ENCODE results near the gene TELO2. TPM values are rescaled to one million over a fixed set of nuclear protein-coding genes. Genes with fewer than 3 reads are reported as not detected.

TELO2 gene
- polyA plus RNA-seq, 3 donors, result 7.3 to 58.1 (median 11.4) TPM

GRCh38 chr16:1443980-1444729 is 49.0 kb upstream of the TELO2 start, which contains the start of gene CCDC154:
CCDC154 (minus strand) TSS chr16:1444556; CDS start chr16:1444322, 234 bp downstream.
- Histone ChIP-seq H3K4me1 (ENCODE audit: control insufficient read depth in 1 of 2, insufficient read depth in 2 of 2, low read length in 2 of 2) (no peaks in the 10 kb centered on the region), H3K79me2 (ENCODE audit: insufficient read depth, low read length) (no peaks in the 10 kb centered on the region), H4K20me1 (ENCODE audit: insufficient read depth, low read length) (peaks cover 21% of the 10 kb centered on the region), H3K36me3 (replicated peaks in 1 of 2; ENCODE audit: control insufficient read depth in 1 of 2, insufficient read depth in 2 of 2, low read length in 2 of 2) (peaks cover 36 to 38% of the 10 kb centered on the region in 2 donors), H3K9me3 (replicated peaks in 1 of 2; ENCODE audit: control insufficient read depth in 1 of 2, insufficient read depth in 1 of 2, low read length in 2 of 2) (no peaks in the 10 kb centered on the region), H3K27ac (ENCODE audit: low read depth in 1 of 2, low read length in 2 of 2) (no peak within 1 kb of the TSS), H3K27me3 (ENCODE audit: control insufficient read depth in 2 of 2, insufficient read depth in 2 of 2, low read length in 2 of 2) (no peaks in the 10 kb centered on the region), H3K4me3 (replicated peaks in 1 of 3; ENCODE audit: low read depth in 2 of 3, low read length in 3 of 3) (no peak within 1 kb of the TSS), H3K9ac (ENCODE audit: insufficient read depth, low read length, poor library complexity, severe bottlenecking) (no peak within 1 kb of the TSS), H3K4me2 (replicated peaks; ENCODE audit: extremely low read depth, low read length, poor library complexity, severe bottlenecking) (no peak within 1 kb of the TSS), H2AFZ (ENCODE audit: insufficient read depth, low read depth, low read length, poor library complexity, severe bottlenecking) (no peak within 1 kb of the TSS)
- H3K36me3 Mint-ChIP-seq, result peaks cover 18 to 24% of the 10 kb centered on the region in 2 donors
- H3K4me3 Mint-ChIP-seq, result no peak within 1 kb of the TSS
- H3K27me3 Mint-ChIP-seq (ENCODE audit: low read depth in 3 of 3), result peaks cover 0 to 3% (median 0%) of the 10 kb centered on the region in 3 donors
- H3K9me3 Mint-ChIP-seq, result no peaks in the 10 kb centered on the region
- DNase-seq, result no peak
- TF ChIP-seq CTCF (IDR thresholded peaks at IDR 0.05), result no peak
- no peaks in the 10 kb centered on the region for H3K4me1 Mint-ChIP-seq
- intact Hi-C loops (cut with micrococcal nuclease), result no loop called here
- no peak within 1 kb of the TSS for H3K27ac Mint-ChIP-seq
- WGBS (ENCODE audit: insufficient coverage), result 91% methylated on average over 25 of the region's 27 CpGs

GRCh38 chr16:1444730-1445517 is 48.2 kb upstream of the TELO2 start:
- H3K4me3 Mint-ChIP-seq, result no peak overlapping the region
- H3K9me3 ChIP-seq (replicated peaks in 1 of 2; ENCODE audit: control insufficient read depth in 1 of 2, insufficient read depth in 1 of 2, low read length in 2 of 2), result no peaks in the 10 kb centered on the region
- H3K36me3 Mint-ChIP-seq, result peaks cover 25 to 32% of the 10 kb centered on the region in 2 donors
- H3K4me1 ChIP-seq (ENCODE audit: control insufficient read depth in 1 of 2, insufficient read depth in 2 of 2, low read length in 2 of 2), result no peaks in the 10 kb centered on the region
- peaks cover 0 to 3% (median 0%) of the 10 kb centered on the region in 3 donors for H3K27me3 Mint-ChIP-seq (ENCODE audit: low read depth in 3 of 3)
- peaks cover 28% of the 10 kb centered on the region for H4K20me1 ChIP-seq (ENCODE audit: insufficient read depth, low read length)
- intact Hi-C loops (cut with micrococcal nuclease), result no loop called here
- no peak overlapping the region for H3K27ac ChIP-seq (ENCODE audit: low read depth in 1 of 2, low read length in 2 of 2)
- H3K4me1 Mint-ChIP-seq, result no peaks in the 10 kb centered on the region
- 81% methylated on average over 33 of the region's 48 CpGs for WGBS (ENCODE audit: insufficient coverage)
- no peak overlapping the region for H3K4me2 ChIP-seq (replicated peaks; ENCODE audit: extremely low read depth, low read length, poor library complexity, severe bottlenecking)
- H3K79me2 ChIP-seq (ENCODE audit: insufficient read depth, low read length), result no peaks in the 10 kb centered on the region
- no peak for TF ChIP-seq CTCF (IDR thresholded peaks at IDR 0.05)
- H3K36me3 ChIP-seq (replicated peaks in 1 of 2; ENCODE audit: control insufficient read depth in 1 of 2, insufficient read depth in 2 of 2, low read length in 2 of 2), result peaks cover 43 to 45% of the 10 kb centered on the region in 2 donors
- H3K9me3 Mint-ChIP-seq, result no peaks in the 10 kb centered on the region
- H3K27me3 ChIP-seq (ENCODE audit: control insufficient read depth in 2 of 2, insufficient read depth in 2 of 2, low read length in 2 of 2), result no peaks in the 10 kb centered on the region
- DNase-seq, result no peak
- no peak overlapping the region for H2AFZ ChIP-seq (ENCODE audit: insufficient read depth, low read depth, low read length, poor library complexity, severe bottlenecking)
- no peak overlapping the region for H3K4me3 ChIP-seq (replicated peaks in 1 of 3; ENCODE audit: low read depth in 2 of 3, low read length in 3 of 3)
- no peak overlapping the region for H3K27ac Mint-ChIP-seq
- H3K9ac ChIP-seq (ENCODE audit: insufficient read depth, low read length, poor library complexity, severe bottlenecking), result no peak overlapping the region

All from CD14-positive monocyte (primary cell).